HL-60 (cell line): ENCODE measurements around the gene SRBD1.

Experiments used
- DNase-seq, 2 experiments: peaks; one replicate each; pipeline ENCODE4 v3.0.0-alpha.2; 2010 to 2020; ENCODE audit warnings: low read depth in 1 of 2, low spot score in 1 of 2
- H3K27ac ChIP-seq: fragments of 250-450 bp; sonication (Bioruptor Pico); replicated peaks from 2 replicates; pipeline ENCODE4 v1.5.1; 2020; ENCODE audit warnings: mild to moderate bottlenecking, moderate library complexity
- H3K27me3 ChIP-seq: fragments of 250-450 bp; sonication (Bioruptor Pico); 2 replicates; pipeline ENCODE4 v1.5.1; 2021; ENCODE audit warnings: mild to moderate bottlenecking, moderate library complexity; ENCODE audit not compliant: insufficient read depth, poor library complexity, severe bottlenecking
- H3K4me3 ChIP-seq: replicated peaks from 2 replicates; pipeline ENCODE4 v1.5.1; 2011; ENCODE audit warnings: mild to moderate bottlenecking, control low read depth, low read length; ENCODE audit not compliant: insufficient read depth
- GABPA ChIP-seq: IDR thresholded peaks from 2 replicates; pipeline ENCODE4 v1.6.1; 2012; ENCODE audit warnings: low read depth
- POLR2AphosphoS5 ChIP-seq: IDR thresholded peaks from 2 replicates; pipeline ENCODE4 v1.6.1; 2012; ENCODE audit warnings: low read depth
- SPI1 ChIP-seq: IDR thresholded peaks from 2 replicates; pipeline ENCODE4 v1.6.1; 2012; ENCODE audit warnings: low read depth, mild to moderate bottlenecking, borderline replicate concordance
- TF ChIP-seq, protein P1 (sequence below): IDR thresholded peaks from one replicate; pipeline ENCODE4 v1.5.1; 2011; ENCODE audit warnings: low read length, control low read depth, inconsistent platforms; ENCODE audit not compliant: insufficient read depth
- TF ChIP-seq, protein P2 (sequence below): IDR thresholded peaks from 2 replicates; pipeline ENCODE4 v1.6.1; 2012; ENCODE audit warnings: low read depth; ENCODE audit not compliant: insufficient replicate concordance

Gene SRBD1

GRCh38 chr2:45388541-45389100 is 222.4 kb downstream of the SRBD1 start:
- no peak for DNase-seq
- H3K27ac ChIP-seq: no peak overlapping the region
- H3K4me3 ChIP-seq: no peak overlapping the region
- no peaks in the 10 kb centered on the region for H3K27me3 ChIP-seq
- no peak for TF ChIP-seq POLR2AphosphoS5
- no peak for TF ChIP-seq SPI1
- TF ChIP-seq, protein P1, sequence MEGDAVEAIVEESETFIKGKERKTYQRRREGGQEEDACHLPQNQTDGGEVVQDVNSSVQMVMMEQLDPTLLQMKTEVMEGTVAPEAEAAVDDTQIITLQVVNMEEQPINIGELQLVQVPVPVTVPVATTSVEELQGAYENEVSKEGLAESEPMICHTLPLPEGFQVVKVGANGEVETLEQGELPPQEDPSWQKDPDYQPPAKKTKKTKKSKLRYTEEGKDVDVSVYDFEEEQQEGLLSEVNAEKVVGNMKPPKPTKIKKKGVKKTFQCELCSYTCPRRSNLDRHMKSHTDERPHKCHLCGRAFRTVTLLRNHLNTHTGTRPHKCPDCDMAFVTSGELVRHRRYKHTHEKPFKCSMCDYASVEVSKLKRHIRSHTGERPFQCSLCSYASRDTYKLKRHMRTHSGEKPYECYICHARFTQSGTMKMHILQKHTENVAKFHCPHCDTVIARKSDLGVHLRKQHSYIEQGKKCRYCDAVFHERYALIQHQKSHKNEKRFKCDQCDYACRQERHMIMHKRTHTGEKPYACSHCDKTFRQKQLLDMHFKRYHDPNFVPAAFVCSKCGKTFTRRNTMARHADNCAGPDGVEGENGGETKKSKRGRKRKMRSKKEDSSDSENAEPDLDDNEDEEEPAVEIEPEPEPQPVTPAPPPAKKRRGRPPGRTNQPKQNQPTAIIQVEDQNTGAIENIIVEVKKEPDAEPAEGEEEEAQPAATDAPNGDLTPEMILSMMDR: no peak
- TF ChIP-seq, protein P2, sequence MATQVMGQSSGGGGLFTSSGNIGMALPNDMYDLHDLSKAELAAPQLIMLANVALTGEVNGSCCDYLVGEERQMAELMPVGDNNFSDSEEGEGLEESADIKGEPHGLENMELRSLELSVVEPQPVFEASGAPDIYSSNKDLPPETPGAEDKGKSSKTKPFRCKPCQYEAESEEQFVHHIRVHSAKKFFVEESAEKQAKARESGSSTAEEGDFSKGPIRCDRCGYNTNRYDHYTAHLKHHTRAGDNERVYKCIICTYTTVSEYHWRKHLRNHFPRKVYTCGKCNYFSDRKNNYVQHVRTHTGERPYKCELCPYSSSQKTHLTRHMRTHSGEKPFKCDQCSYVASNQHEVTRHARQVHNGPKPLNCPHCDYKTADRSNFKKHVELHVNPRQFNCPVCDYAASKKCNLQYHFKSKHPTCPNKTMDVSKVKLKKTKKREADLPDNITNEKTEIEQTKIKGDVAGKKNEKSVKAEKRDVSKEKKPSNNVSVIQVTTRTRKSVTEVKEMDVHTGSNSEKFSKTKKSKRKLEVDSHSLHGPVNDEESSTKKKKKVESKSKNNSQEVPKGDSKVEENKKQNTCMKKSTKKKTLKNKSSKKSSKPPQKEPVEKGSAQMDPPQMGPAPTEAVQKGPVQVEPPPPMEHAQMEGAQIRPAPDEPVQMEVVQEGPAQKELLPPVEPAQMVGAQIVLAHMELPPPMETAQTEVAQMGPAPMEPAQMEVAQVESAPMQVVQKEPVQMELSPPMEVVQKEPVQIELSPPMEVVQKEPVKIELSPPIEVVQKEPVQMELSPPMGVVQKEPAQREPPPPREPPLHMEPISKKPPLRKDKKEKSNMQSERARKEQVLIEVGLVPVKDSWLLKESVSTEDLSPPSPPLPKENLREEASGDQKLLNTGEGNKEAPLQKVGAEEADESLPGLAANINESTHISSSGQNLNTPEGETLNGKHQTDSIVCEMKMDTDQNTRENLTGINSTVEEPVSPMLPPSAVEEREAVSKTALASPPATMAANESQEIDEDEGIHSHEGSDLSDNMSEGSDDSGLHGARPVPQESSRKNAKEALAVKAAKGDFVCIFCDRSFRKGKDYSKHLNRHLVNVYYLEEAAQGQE: no peak
- no peak for TF ChIP-seq GABPA

DNA sequence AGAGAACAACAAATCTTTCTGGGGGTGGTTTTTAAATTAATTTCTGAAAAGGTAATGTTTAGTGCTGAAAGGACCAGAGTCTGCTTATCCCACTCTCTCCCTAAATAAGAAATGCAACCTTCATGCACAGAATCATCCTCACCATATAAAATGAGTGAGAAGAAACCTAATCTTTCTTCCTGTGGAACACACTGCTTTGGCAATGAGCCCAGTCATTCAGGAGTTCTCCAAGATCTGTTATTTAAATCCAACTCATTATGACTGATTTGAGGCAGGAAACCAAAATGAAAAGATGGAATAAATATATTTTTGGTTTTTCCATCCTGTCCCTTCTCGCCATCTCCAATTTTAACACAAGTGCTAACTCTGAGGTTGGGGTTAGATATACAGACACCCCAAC is 228.3 kb downstream of the SRBD1 start:
- TF ChIP-seq, protein P1: no peak
- no peak for DNase-seq
- Histone ChIP-seq H3K27me3 (no peaks in the 10 kb centered on the region), H3K27ac (no peak overlapping the region), H3K4me3 (no peak overlapping the region)

GRCh38 chr2:45380131-45380836 is 230.8 kb downstream of the SRBD1 start:
- Histone ChIP-seq H3K4me3 (no peak overlapping the region), H3K27ac (no peak overlapping the region), H3K27me3 (no peaks in the 10 kb centered on the region)
- DNase-seq: no peak
- TF ChIP-seq, protein P1: no peak
- peak; percentile 22; the same call in 1 of the 2 replicates for TF ChIP-seq SPI1
- TF ChIP-seq GABPA: no peak

DNA sequence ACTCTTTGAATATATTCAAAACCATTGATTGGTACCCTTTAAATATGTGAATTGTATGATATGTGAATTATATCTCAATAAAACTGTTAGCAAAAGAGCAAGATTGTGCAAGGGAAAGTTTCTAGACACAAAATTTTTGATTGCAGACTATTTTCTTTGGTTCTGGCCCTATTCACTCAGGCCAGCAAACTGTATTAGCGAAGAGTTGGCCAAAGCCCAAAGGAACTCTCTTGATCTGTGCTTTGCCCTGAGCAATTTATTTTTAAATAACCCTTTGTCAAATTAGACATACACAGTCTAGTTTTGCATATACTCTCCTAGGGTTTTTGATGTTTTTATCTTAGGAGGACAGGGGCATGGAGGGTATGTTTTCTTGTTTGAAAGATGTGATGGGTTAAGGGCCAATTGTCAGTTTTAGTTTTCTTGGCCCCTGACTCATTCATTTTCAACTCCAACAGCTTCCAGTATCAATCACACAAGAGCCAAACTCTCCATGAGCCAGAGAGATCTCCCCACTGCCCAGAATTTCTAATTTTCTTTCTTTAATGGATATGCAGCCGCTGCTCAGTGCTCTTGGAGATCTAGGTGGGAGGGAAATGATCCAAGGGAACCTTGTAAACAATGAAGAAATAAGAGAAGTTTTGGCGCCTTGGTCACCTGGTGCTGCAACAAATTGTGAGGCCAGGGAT is 231.5 kb downstream of the SRBD1 start:
- no peak for TF ChIP-seq GABPA
- TF ChIP-seq, protein P2: no peak
- no peak overlapping the region for H3K27ac ChIP-seq
- DNase-seq: no peak
- H3K4me3 ChIP-seq: no peak overlapping the region
- no peaks in the 10 kb centered on the region for H3K27me3 ChIP-seq
